ENCODE measurements around the gene NFIB. TPM values are rescaled to one million over a fixed set of nuclear protein-coding genes. Genes with fewer than 3 reads are reported as not detected.
A peak's percentile ranks its signal among the peaks of the same experiment; 100 is the strongest.

Gene NFIB
- total and polyA plus RNA-seq, 2 of the 4 experiments (the other 2 are of a cell fraction) = 1.4 to 2.0 TPM

DNA sequence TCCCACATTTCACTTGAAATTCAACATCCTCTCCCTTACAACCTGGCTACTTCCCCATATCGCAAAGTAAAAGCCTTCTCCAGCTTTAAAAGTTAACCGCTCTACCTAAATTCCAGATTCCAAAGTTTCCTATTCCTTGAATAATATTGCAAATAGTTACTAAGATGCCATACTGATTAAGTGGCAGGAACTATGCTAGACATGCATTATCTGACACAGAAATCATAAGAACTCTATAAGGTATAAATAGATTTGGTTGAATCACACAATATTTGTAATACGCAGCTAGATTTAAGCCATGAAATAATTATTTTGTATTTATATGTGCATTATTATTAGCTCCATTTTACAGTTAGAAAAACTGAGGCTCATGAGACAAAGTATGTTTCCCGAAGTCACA, 92.8 kb downstream of the NFIB start:
- TF ChIP-seq BHLHE40 (IDR thresholded peaks at IDR 0.05; ENCODE audit: low read depth, low read length) (no peak), RAD21 (IDR thresholded peaks at IDR 0.05; ENCODE audit: low read length) (no peak), MAZ (IDR thresholded peaks at IDR 0.05; ENCODE audit: borderline replicate concordance, low read depth, low read length) (no peak), RFX5 (IDR thresholded peaks at IDR 0.05; ENCODE audit: low read depth, low read length) (no peak), RCOR1 (IDR thresholded peaks at IDR 0.05; ENCODE audit: insufficient replicate concordance, low read length) (no peak)
- TF ChIP-seq, protein P1, sequence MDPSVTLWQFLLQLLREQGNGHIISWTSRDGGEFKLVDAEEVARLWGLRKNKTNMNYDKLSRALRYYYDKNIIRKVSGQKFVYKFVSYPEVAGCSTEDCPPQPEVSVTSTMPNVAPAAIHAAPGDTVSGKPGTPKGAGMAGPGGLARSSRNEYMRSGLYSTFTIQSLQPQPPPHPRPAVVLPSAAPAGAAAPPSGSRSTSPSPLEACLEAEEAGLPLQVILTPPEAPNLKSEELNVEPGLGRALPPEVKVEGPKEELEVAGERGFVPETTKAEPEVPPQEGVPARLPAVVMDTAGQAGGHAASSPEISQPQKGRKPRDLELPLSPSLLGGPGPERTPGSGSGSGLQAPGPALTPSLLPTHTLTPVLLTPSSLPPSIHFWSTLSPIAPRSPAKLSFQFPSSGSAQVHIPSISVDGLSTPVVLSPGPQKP (IDR thresholded peaks at IDR 0.05; ENCODE audit: borderline replicate concordance, low read depth, low read length) = no peak
- TF ChIP-seq, protein P2, sequence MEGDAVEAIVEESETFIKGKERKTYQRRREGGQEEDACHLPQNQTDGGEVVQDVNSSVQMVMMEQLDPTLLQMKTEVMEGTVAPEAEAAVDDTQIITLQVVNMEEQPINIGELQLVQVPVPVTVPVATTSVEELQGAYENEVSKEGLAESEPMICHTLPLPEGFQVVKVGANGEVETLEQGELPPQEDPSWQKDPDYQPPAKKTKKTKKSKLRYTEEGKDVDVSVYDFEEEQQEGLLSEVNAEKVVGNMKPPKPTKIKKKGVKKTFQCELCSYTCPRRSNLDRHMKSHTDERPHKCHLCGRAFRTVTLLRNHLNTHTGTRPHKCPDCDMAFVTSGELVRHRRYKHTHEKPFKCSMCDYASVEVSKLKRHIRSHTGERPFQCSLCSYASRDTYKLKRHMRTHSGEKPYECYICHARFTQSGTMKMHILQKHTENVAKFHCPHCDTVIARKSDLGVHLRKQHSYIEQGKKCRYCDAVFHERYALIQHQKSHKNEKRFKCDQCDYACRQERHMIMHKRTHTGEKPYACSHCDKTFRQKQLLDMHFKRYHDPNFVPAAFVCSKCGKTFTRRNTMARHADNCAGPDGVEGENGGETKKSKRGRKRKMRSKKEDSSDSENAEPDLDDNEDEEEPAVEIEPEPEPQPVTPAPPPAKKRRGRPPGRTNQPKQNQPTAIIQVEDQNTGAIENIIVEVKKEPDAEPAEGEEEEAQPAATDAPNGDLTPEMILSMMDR (conservative IDR thresholded peaks at IDR 0.05; ENCODE audit: low read depth, low read length) = no peak
- H2AK9ac ChIP-seq (replicated peaks; ENCODE audit: low read depth, low read length, poor library complexity) = no peak overlapping the region
- no TSS peak for BruUV-seq (replicated peaks)
- H3K56ac ChIP-seq (ENCODE audit: extremely low read depth, insufficient read depth, low read length) = no peak overlapping the region
- no peak overlapping the region for H3K9ac ChIP-seq (ENCODE audit: low read depth, low read length)
- H2AK5ac ChIP-seq (ENCODE audit: low read depth, low read length) = no peak overlapping the region
- H3K4me3 ChIP-seq (ENCODE audit: insufficient read depth, low read depth, low read length) = no peak overlapping the region
- intact Hi-C loops (cut with micrococcal nuclease) = no loop called here
- peak overlapping the region; percentile 20; the same call in 1 of the 2 replicates for H3K4ac ChIP-seq (ENCODE audit: low read depth, low read length)
- H4K20me1 ChIP-seq (ENCODE audit: insufficient read depth, low read length) = no peaks in the 10 kb centered on the region
- DNase-seq = peak; percentile 30
- peaks cover 7% of the 10 kb centered on the region for H3K4me1 ChIP-seq (ENCODE audit: control insufficient read depth, insufficient read depth, low read length)
- no peak overlapping the region for H4K91ac ChIP-seq (ENCODE audit: insufficient read depth, low read depth, low read length)
- ATAC-seq (ENCODE audit: low read depth) = peak; percentile 44
- peak overlapping the region; percentile 28; the same call in 1 of the 2 replicates for H2BK20ac ChIP-seq (ENCODE audit: low read depth, low read length)
- in situ Hi-C loops (cut with MboI; ENCODE audit: low sequenced_read_pairs) = no loop called here
- 0 out of 2 replicates have a peak overlapping the region, but pooled peaks have one; percentile 14 for H3K4me2 ChIP-seq (ENCODE audit: low read depth, low read length)
- H4K5ac ChIP-seq (ENCODE audit: low read depth, low read length) = peak overlapping the region; percentile 45; the same call in 1 of the 2 replicates
- H2BK120ac ChIP-seq (ENCODE audit: low read depth, low read length) = no peak overlapping the region
- dilution Hi-C loops (cut with HindIII; ENCODE audit: low sequenced_read_pairs, unreplicated experiment) = no loop called here
- WGBS, 2 experiments (ENCODE audit: extremely low coverage in 2 of 2, insufficient read length in 1 of 2) = no CpG with 5 or more reads among the region's 4 CpGs
- no peaks in the 10 kb centered on the region for H3K9me1 ChIP-seq (ENCODE audit: insufficient read depth, low read length)
- ChIA-PET CTCF (no interaction called here), POLR2A (ENCODE audit: unreplicated experiment) (no interaction called here)
- H2BK15ac ChIP-seq (ENCODE audit: low read depth, low read length) = no peak overlapping the region
- H2BK5ac ChIP-seq (ENCODE audit: low read depth, low read length, poor library complexity, severe bottlenecking) = peak overlapping the region; percentile 46
- no peaks in the 10 kb centered on the region for H3K79me1 ChIP-seq (ENCODE audit: low read depth in 1 of 2, low read length in 2 of 2)
- H3K18ac ChIP-seq (ENCODE audit: low read depth, low read length) = no peak overlapping the region
- no peak overlapping the region for H4K8ac ChIP-seq (ENCODE audit: low read depth in 2 of 2, low read length in 2 of 2)
- H3K27ac ChIP-seq (ENCODE audit: insufficient read depth, low read length) = 0 out of 2 replicates have a peak overlapping the region, but pooled peaks have one; percentile 20
- no peak overlapping the region for H3K23ac ChIP-seq (ENCODE audit: low read depth, low read length)
- H3K27me3 ChIP-seq (ENCODE audit: control insufficient read depth, insufficient read depth, low read length) = peaks cover 2% of the 10 kb centered on the region; the same call in 1 of the 2 replicates
- no peaks in the 10 kb centered on the region for H3K9me3 ChIP-seq (ENCODE audit: control insufficient read depth, insufficient read depth, low read length)
- H2AFZ ChIP-seq (replicated peaks; ENCODE audit: low read length, poor library complexity) = no peak overlapping the region
- H3K14ac ChIP-seq (replicated peaks; ENCODE audit: low read depth, low read length) = 0 out of 2 replicates have a peak overlapping the region, but pooled peaks have one; percentile 10
- no peaks in the 10 kb centered on the region for H3K36me3 ChIP-seq (ENCODE audit: control insufficient read depth, insufficient read depth, low read length)
